Measurements from ENCODE around the gene BARHL1. TPM values are rescaled to one million over a fixed set of nuclear protein-coding genes. Genes with fewer than 3 reads are reported as not detected.

The BARHL1 gene
- total and polyA plus RNA-seq, 2 of the 4 experiments (the other 2 are of a cell fraction): not detected

- Histone ChIP-seq H3K56ac (ENCODE audit: extremely low read depth, insufficient read depth, low read length) (no peak overlapping the region), H3K23ac (ENCODE audit: low read depth, low read length) (no peak overlapping the region), H3K4me2 (ENCODE audit: low read depth, low read length) (no peak overlapping the region), H3K27ac (ENCODE audit: insufficient read depth, low read length) (no peak overlapping the region), H3K36me3 (ENCODE audit: control insufficient read depth, insufficient read depth, low read length) (no peaks in the 10 kb centered on the region), H2AK9ac (replicated peaks; ENCODE audit: low read depth, low read length, poor library complexity) (no peak overlapping the region), H3K9ac (ENCODE audit: low read depth, low read length) (no peak overlapping the region), H3K79me1 (ENCODE audit: low read depth in 1 of 2, low read length in 2 of 2) (no peaks in the 10 kb centered on the region), H3K4me3 (ENCODE audit: insufficient read depth, low read depth, low read length) (no peak overlapping the region), H2BK20ac (ENCODE audit: low read depth, low read length) (no peak overlapping the region), H4K20me1 (ENCODE audit: insufficient read depth, low read length) (no peaks in the 10 kb centered on the region), H2BK120ac (ENCODE audit: low read depth, low read length) (no peak overlapping the region), H3K14ac (replicated peaks; ENCODE audit: low read depth, low read length) (no peak overlapping the region), H2AK5ac (ENCODE audit: low read depth, low read length) (no peak overlapping the region), H3K4me1 (ENCODE audit: control insufficient read depth, insufficient read depth, low read length) (no peaks in the 10 kb centered on the region), H4K8ac (ENCODE audit: low read depth in 2 of 2, low read length in 2 of 2) (no peak overlapping the region), H3K27me3 (ENCODE audit: control insufficient read depth, insufficient read depth, low read length) (peaks cover 16% of the 10 kb centered on the region), H3K9me3 (ENCODE audit: control insufficient read depth, insufficient read depth, low read length) (peaks cover 5% of the 10 kb centered on the region; the same call in 1 of the 2 replicates), H2AFZ (replicated peaks; ENCODE audit: low read length, poor library complexity) (no peak overlapping the region), H3K18ac (ENCODE audit: low read depth, low read length) (no peak overlapping the region), H3K4ac (ENCODE audit: low read depth, low read length) (no peak overlapping the region), H4K5ac (ENCODE audit: low read depth, low read length) (no peak overlapping the region), H2BK15ac (ENCODE audit: low read depth, low read length) (no peak overlapping the region), H2BK5ac (ENCODE audit: low read depth, low read length, poor library complexity, severe bottlenecking) (no peak overlapping the region), H3K9me1 (ENCODE audit: insufficient read depth, low read length) (no peaks in the 10 kb centered on the region), H4K91ac (ENCODE audit: insufficient read depth, low read depth, low read length) (no peak overlapping the region)
- CTCF ChIA-PET: no interaction called here
- ATAC-seq (ENCODE audit: low read depth) (no peak), DNase-seq (no peak)
- no TSS peak for BruUV-seq (replicated peaks)
- intact Hi-C loops (cut with micrococcal nuclease) (no loop called here), in situ Hi-C loops (cut with MboI; ENCODE audit: low sequenced_read_pairs) (no loop called here), dilution Hi-C loops (cut with HindIII; ENCODE audit: low sequenced_read_pairs, unreplicated experiment) (no loop called here)
- no CpG with 5 or more reads among the region's 12 CpGs for WGBS, 2 experiments (ENCODE audit: extremely low coverage in 2 of 2, insufficient read length in 1 of 2)
- TF ChIP-seq CEBPB (IDR thresholded peaks at IDR 0.05; ENCODE audit: low read depth, low read length) (no peak), RFX5 (IDR thresholded peaks at IDR 0.05; ENCODE audit: low read depth, low read length) (no peak), POLR2A (IDR thresholded peaks at IDR 0.05; ENCODE audit: low read depth, low read length) (no peak), MXI1 (IDR thresholded peaks at IDR 0.05; ENCODE audit: borderline replicate concordance, low read depth, low read length) (no peak), RAD21 (IDR thresholded peaks at IDR 0.05; ENCODE audit: low read length) (no peak), BHLHE40 (IDR thresholded peaks at IDR 0.05; ENCODE audit: low read depth, low read length) (no peak), RCOR1 (IDR thresholded peaks at IDR 0.05; ENCODE audit: insufficient replicate concordance, low read length) (no peak)
- POLR2A ChIA-PET (ENCODE audit: unreplicated experiment): no interaction called here
These were observed 45.1 kb upstream of the BARHL1 start for GRCh38 chr9:132537352-132537751.

Data from IMR-90 (cell line).